GM12878 (cell line): ENCODE measurements around the gene ZFPM1. TPM values are rescaled to one million over a fixed set of nuclear protein-coding genes. Genes with fewer than 3 reads are reported as not detected.

Experiments
- ATAC-seq: fragments of 200-7000 bp; cut with Tn5 transposase; 3 replicates; pipeline ENCODE4 v1.9.1; 2020; ENCODE audit warnings: mild to moderate bottlenecking, moderate library complexity
- BruUV-seq: library from RNA; stranded (reverse); fragments of 400-500 nt; replicated peaks from 2 replicates; lab custom pipeline; 2021; lab: Mats Ljungman, UMichigan
- CTCF ChIA-PET: fragments of 300-600 bp; sonication (Branson Sonifier 250); formaldehyde crosslinking; extraction: SDS; loops from one replicate; lab custom pipeline; 2021; ENCODE audit warnings: inconsistent platforms; lab: Yijun Ruan, JAX
- POLR2A ChIA-PET: fragments of 350-600 bp; formaldehyde crosslinking; extraction: SDS; loops from one replicate; lab custom pipeline; 2021; ENCODE audit warnings: inconsistent platforms; lab: Charles Lee
- RAD21 ChIA-PET: fragments of 300-600 bp; sonication (Branson Sonifier 250); formaldehyde crosslinking; loops from one replicate; lab custom pipeline; 2023; ENCODE audit warnings: antibody characterized with exemption; ENCODE audit not compliant: unreplicated experiment; lab: Charles Lee
- SMC1A ChIA-PET: fragments of 300-600 bp; sonication (Branson Sonifier 250); formaldehyde crosslinking; loops from one replicate; lab custom pipeline; 2023; ENCODE audit not compliant: unreplicated experiment, uncharacterized antibody; lab: Charles Lee
- DNase-seq: peaks from one replicate; pipeline ENCODE4 v3.0.0-alpha.2; 2011; ENCODE audit warnings: low read depth, low spot score
- FAIRE-seq: peaks from 3 replicates; lab custom pipeline; 2011; peaks lifted over from hg19 to GRCh38; lab: Jason Lieb, UNC
- H2AFZ ChIP-seq: 2 replicates; pipeline ENCODE4 v1.6.0; 2011; ENCODE audit warnings: low read depth, low read length, control low read depth; ENCODE audit not compliant: control insufficient read depth
- H3K27ac ChIP-seq: 2 replicates; pipeline ENCODE4 v1.5.1; 2011; ENCODE audit warnings: control low read depth; ENCODE audit not compliant: control insufficient read depth, insufficient read depth
- H3K27me3 ChIP-seq, 2 experiments: replicated peaks in 1 of 2; 2 replicates each; pipeline versions ENCODE4 v1.6.0 to v1.6.1; 2011; ENCODE audit warnings: low read length in 1 of 2; ENCODE audit not compliant: control insufficient read depth in 2 of 2, insufficient read depth in 2 of 2
- H3K36me3 ChIP-seq, 2 experiments: 2 replicates each; pipeline ENCODE4 v1.5.1; 2011; ENCODE audit warnings: low read length in 1 of 2; ENCODE audit not compliant: control insufficient read depth in 2 of 2, insufficient read depth in 2 of 2
- H3K4me1 ChIP-seq: 2 replicates; pipeline ENCODE4 v1.6.1; 2011; ENCODE audit warnings: mild to moderate bottlenecking, low read length, moderate library complexity, mixed read lengths; ENCODE audit not compliant: control insufficient read depth, insufficient read depth
- H3K4me2 ChIP-seq: 2 replicates; pipeline ENCODE4 v1.6.0; 2011; ENCODE audit warnings: control low read depth; ENCODE audit not compliant: control insufficient read depth, insufficient read depth
- H3K4me3 ChIP-seq: fragments of 200-600 bp; sonication (generic); 2 replicates; pipeline ENCODE4 v1.5.1; 2016
- H3K79me2 ChIP-seq: 2 replicates; pipeline ENCODE4 v1.6.0; 2011; ENCODE audit warnings: low read length; ENCODE audit not compliant: control insufficient read depth, insufficient read depth
- H3K9ac ChIP-seq: 2 replicates; pipeline ENCODE4 v1.8.0; 2011; ENCODE audit warnings: low read length, control low read depth, mixed read lengths; ENCODE audit not compliant: control insufficient read depth, insufficient read depth
- H3K9me3 ChIP-seq: replicated peaks from 3 replicates; pipeline ENCODE4 v1.5.1; 2011; ENCODE audit warnings: mild to moderate bottlenecking, low read length; ENCODE audit not compliant: control insufficient read depth, insufficient read depth
- H4K20me1 ChIP-seq: 2 replicates; pipeline ENCODE4 v1.6.0; 2011; ENCODE audit not compliant: control insufficient read depth, insufficient read depth
- CHD2 ChIP-seq: IDR thresholded peaks from 2 replicates; pipeline ENCODE4 v1.6.1; 2011; ENCODE audit warnings: low read depth, low read length, improper control_type of control experiment, borderline replicate concordance
- MLLT1 ChIP-seq: fragments of 450-650 bp; IDR thresholded peaks from 2 replicates; pipeline ENCODE4 v1.6.1; 2016; ENCODE audit warnings: mild to moderate bottlenecking
- NFYA ChIP-seq: IDR thresholded peaks from 2 replicates; pipeline ENCODE4 v1.6.1; 2011; ENCODE audit warnings: low read depth, mild to moderate bottlenecking, low read length, improper control_type of control experiment, borderline replicate concordance
- POLR2A ChIP-seq: IDR thresholded peaks from 2 replicates; pipeline ENCODE4 v1.6.1; 2011; ENCODE audit warnings: low read depth, mild to moderate bottlenecking, low read length
- ZBTB33 ChIP-seq: fragments of 450-650 bp; IDR thresholded peaks from 2 replicates; pipeline ENCODE4 v1.6.1; 2017; ENCODE audit warnings: mild to moderate bottlenecking
- WGBS: methylation state at CpG from one replicate; pipeline ENCODE4 v1.1.6; 2016; ENCODE audit warnings: low lambda C conversion rate; ENCODE audit not compliant: insufficient replicate concordance, insufficient coverage; ENCODE audit errors: missing lambda C conversion rate; 5-methylcytosine and 5-hydroxymethylcytosine counted together
- in situ Hi-C: fragments of 300-500 bp; cut with MboI; formaldehyde crosslinking; loops from 9 replicates; pipeline ENCODE4 v1.14.3; 2018; ENCODE audit warnings: mixed read lengths
- intact Hi-C: fragments of 100-400 bp; cut with micrococcal nuclease; formaldehyde crosslinking; loops from one replicate; pipeline ENCODE4 v1.14.2; 2022; ENCODE audit not compliant: unreplicated experiment
- polyA plus RNA-seq, 11 experiments: library from polyadenylated mRNA; depleted of rRNA in 4 of 11; unstranded in 6 of 11; stranded (reverse) in 5 of 11; fragments of >200 nt; fragmentation: Nextera tagmentation in 4 of 11; fragmentation: Illumina TruSeq in 1 of 11; extraction: Ambion mirVana in 4 of 11; extraction: Trizol in 1 of 11; gene quantifications; 1 replicate in 1 of 11; 2 replicates in 10 of 11; pipeline versions ENCODE4 v1.2.1 to v1.2.3, GENCODE V29; 2011 to 2016; ENCODE audit warnings: inconsistent platforms in 2 of 11, missing spikeins in 2 of 11, low read depth in 1 of 11
- total RNA-seq, 4 experiments: library from RNA; depleted of rRNA in 3 of 4; stranded (reverse); fragments of >200 nt in 3 of 4; fragmentation: Illumina TruSeq in 1 of 4; extraction: Trizol in 1 of 4; gene quantifications; 2 replicates each; pipeline versions ENCODE4 v1.2.1 to v1.2.3, GENCODE V29; 2013 to 2021

ZFPM1 gene
- total and polyA plus RNA-seq, 10 of the 15 experiments (the other 5 are each of a cell fraction or from before 2014, with no cell fraction given) = 0.02 to 5.1 (median 0.30) TPM

- RAD21 ChIA-PET = interaction anchor here (0.7 to 1.4 kb wide), 6 partner anchors 22 to 103 kb away, joined by 3 to 6 read pairs (median 4); no protein-coding TSS in a partner anchor
- peak overlapping the region; percentile 85 for H2AFZ ChIP-seq
- H3K79me2 ChIP-seq = peaks cover 30% of the 10 kb centered on the region
- DNase-seq (no peak), ATAC-seq (peak; percentile 60)
- WGBS = under 1% methylated on average over 26 of the region's 28 CpGs
- POLR2A ChIA-PET = interaction anchor here (0.6 to 2.4 kb wide), 7 partner anchors 20 to 618 kb away, joined by 3 to 9 read pairs (median 4); partner anchors contain the start of gene BANP
- H3K27me3 ChIP-seq = no peaks in the 10 kb centered on the region
- H3K4me1 ChIP-seq = peaks cover 5% of the 10 kb centered on the region; the same call in 1 of the 2 replicates
- peak overlapping the region; percentile 45 for H3K27ac ChIP-seq
- TSS peak; percentile 96 for BruUV-seq
- intact Hi-C loops = no loop called here
- peak overlapping the region; percentile 78 for H3K4me3 ChIP-seq
- H4K20me1 ChIP-seq = no peaks in the 10 kb centered on the region; the same call in 1 of the 2 replicates
- in situ Hi-C loops = loop anchor here (5.0 kb wide), 1 partner anchor 117 kb away; the partner anchor contains the start of gene ZFPM1
- no peaks in the 10 kb centered on the region; a peak in 1 of 4 replicates for H3K36me3 ChIP-seq
- TF ChIP-seq POLR2A (no peak), NFYA (no peak), MLLT1 (no peak), CHD2 (no peak), ZBTB33 (no peak)
- TF ChIP-seq, all 136 proteins: peak for 0
- ChIA-PET CTCF (interaction anchor here (1.0 to 1.9 kb wide), 4 partner anchors 60 to 646 kb away, joined by 3 to 6 read pairs (median 5); no protein-coding TSS in a partner anchor), SMC1A (interaction anchor here (1.1 to 2.0 kb wide), 2 partner anchors 27 to 34 kb away, joined by 3 to 5 read pairs; no protein-coding TSS in a partner anchor)
- peak overlapping the region; percentile 90 for H3K4me2 ChIP-seq
- H3K9me3 ChIP-seq = no peaks in the 10 kb centered on the region
- FAIRE-seq = no peak
- peak overlapping the region; percentile 75 for H3K9ac ChIP-seq
These were observed 116.5 kb downstream of the ZFPM1 start for GRCh38 chr16:88569614-88569984.
